Measurements from ENCODE around the gene LPCAT1.
A peak's percentile ranks its signal among the peaks of the same experiment; 100 is the strongest.
"Not testable (repeated sequence)": the region's sequence is repeated elsewhere in the genome, so short reads cannot be mapped to it uniquely, and the experiment has no call there.

The LPCAT1 gene

DNA sequence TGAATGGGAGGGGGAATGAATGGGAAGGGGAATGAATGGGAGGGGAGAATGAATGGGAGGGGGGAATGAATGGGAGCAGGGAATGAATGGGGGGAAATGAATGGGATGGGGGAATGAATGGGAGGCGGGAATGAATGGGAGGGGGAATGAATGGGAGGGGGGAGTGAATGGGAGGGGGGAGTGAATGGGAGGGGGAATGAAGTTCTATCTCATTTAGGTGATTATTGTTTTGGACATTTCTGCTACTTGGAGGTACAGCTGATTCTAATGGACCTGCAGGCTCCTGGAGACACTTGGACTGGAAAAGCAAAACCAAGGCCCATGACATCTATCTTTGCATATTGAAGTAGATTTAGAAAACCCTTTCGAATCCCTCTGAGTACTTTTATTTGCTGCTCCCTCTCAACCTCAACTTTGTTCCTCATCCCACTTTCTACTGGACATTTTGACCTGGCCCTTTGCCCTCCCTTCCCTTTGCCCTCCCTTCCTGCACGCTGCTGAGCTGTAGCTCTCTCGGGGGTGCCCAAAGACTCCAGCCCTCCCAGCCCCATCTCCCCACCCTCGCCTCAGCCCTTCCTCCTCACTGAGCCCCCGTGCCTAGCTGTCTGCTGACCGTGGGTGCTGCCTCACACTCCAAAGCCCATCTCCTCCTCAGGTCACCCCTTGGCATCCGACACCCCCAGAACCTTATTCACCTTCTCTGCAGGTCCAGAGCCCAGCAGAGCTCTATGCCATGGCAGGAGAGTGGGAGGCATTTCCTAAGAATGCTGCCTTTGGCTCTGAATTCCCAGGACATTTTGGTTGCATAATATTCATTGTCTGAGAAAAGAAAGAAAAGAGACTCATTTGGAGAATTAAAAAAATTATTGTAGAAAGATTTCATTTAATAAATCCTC is 19.9 kb upstream of the LPCAT1 start:
- FAIRE-seq, result no peak

DNA sequence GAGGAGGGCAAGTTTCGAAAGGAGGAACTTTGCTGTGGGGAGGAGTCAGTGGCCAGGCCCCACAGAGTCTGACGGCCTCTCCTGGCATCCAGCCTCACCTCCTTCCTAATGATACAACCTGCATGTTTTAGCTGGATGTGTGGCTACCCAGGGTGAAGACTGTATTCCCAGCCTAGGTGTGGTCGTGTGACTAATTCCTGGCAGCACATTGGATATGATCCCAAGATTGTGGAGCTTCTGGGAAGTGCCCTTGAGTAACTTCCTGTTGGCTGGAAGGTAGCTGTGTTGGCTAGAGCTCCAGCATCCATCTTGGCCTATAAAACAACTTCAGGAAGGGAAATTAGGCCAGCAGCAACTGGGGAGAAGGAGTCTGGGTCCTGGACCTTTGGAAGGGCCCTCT is 19.0 kb upstream of the LPCAT1 start:
- peak; percentile 56 for DNase-seq (ENCODE audit: insufficient read length, low spot score)

More for the DNA sequence above, 19.9 kb upstream of the LPCAT1 start:
- DNase-seq (ENCODE audit: insufficient read length, low spot score), result no peak

DNA sequence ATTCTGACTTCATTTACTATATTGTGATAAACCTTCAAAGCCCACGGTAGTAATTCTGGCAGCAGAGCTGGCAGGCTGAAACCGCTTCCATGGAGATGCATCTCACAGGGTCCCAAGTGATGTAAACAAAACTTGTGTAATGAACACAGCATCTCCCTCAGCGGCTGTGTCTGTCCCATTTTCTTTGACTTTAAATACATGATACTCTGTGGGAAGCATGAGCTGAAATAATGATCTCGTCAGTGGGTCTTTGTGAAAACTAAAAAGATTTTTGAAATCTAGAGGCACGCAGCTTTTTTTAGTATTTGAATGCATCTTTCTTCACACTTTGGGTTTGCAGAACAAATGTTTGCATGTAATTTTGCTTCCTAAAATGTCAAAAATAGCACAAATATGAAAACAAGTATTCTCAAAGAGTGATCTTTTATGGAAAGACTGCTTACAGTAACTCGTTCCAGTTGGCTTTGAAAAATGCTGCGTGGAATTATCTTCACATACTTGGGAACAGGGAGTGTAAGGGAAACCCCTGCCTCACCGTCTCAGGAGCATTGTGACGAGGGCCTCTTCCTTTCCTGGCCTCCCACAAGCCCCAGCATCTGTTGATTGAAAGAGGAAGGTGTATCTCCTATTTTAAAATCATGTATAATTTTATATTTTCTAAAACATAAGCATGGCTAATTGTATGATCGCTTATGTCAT is 18.1 kb upstream of the LPCAT1 start:
- FAIRE-seq (no peak), DNase-seq (ENCODE audit: insufficient read length, low spot score) (no peak)

More for the DNA sequence above, 19.0 kb upstream of the LPCAT1 start:
- FAIRE-seq, result no peak

DNA sequence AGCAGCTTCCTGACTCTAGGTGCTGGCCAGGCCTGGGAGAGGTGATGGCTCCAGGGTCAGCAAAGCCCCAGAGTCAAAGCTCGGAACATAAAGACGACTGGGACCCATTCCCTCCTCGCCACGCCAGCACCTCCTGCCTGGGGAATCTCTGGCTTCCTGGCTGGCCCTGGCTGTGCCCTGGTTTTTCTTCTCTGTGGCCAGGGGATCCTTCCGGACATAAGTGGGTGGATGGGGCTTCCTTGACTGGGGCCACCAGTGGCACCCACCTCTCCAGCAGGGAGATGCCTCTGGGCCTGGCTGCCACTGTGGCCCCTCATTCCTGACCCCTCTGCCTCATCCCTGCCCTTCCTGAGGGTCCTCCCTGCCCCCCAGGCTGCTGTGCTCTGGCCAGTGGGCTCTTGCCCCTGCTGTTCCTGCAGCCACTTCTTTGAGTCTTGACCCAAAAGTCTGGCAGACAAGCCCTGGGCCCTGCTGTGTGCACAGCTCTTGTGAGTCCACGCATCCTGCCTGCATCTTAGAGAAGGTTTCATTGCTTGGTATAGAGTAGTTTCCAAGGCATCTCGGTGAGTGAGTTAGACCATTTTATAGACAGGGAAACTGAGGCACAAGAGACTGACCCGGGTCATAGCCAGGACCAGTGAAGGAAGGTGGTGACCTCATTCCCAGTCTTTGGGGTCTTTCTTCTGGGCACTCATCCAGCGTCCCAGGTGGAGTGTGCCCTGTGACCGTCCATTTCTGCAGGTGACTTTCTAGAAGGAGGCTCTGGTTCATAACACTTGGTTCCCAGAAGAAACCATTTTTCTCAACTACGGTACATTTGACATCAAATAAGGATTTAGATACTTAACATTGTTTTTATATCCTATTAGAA is 17.3 kb upstream of the LPCAT1 start:
- FAIRE-seq (no peak), DNase-seq (ENCODE audit: insufficient read length, low spot score) (no peak)

DNA sequence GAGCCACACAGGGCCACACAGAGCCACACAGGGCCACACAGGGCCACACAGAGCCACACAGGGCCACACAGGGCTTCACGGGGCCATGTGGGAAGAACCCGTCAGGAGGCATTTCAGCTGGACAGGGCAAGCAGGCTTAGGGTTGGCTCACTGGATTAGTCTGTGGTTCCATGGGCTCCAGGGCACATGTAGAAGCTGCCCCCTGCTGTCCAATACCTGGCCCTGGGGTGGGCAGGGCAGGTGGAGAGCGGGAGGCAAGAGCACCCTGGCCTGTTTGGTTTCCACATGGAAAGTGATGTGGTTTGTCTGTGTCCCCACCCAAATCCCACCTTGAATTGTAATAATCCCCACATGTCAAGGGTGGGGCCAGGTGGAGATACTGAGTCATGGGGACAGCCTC is 16.4 kb upstream of the LPCAT1 start:
- DNase-seq (ENCODE audit: insufficient read length, low spot score), result no peak
- no peak for FAIRE-seq

DNA sequence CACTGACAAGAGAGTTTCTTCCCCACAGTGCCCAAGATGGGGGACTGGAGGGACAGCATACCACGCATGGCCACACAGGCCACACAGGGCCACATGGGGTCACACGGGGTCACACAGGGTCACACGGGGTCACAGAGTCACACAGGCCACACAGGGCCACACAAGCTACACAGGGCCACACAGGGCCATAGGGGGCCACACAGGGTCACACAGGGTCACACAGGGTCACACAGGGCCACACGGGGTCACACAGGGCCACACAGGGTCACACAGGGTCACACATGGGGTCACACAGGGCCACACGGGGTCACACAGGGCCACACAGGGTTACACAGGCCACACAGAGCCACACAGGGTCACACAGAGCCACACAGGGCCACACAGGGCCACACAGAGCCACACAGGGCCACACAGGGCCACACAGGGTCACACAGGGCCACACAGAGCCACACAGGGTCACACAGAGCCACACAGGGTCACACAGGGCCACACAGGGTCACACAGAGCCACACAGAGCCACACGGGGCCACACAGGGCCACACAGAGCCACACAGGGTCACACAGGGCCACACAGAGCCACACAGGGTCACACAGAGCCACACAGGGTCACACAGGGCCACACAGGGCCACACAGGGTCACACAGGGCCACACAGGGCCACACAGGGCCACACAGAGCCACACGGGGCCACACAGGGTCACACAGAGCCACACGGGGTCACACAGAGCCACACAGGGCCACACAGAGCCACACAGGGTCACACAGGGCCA is 15.8 kb upstream of the LPCAT1 start:
- peak; percentile 99 for FAIRE-seq
- DNase-seq (ENCODE audit: insufficient read length, low spot score), result not testable (repeated sequence)

DNA sequence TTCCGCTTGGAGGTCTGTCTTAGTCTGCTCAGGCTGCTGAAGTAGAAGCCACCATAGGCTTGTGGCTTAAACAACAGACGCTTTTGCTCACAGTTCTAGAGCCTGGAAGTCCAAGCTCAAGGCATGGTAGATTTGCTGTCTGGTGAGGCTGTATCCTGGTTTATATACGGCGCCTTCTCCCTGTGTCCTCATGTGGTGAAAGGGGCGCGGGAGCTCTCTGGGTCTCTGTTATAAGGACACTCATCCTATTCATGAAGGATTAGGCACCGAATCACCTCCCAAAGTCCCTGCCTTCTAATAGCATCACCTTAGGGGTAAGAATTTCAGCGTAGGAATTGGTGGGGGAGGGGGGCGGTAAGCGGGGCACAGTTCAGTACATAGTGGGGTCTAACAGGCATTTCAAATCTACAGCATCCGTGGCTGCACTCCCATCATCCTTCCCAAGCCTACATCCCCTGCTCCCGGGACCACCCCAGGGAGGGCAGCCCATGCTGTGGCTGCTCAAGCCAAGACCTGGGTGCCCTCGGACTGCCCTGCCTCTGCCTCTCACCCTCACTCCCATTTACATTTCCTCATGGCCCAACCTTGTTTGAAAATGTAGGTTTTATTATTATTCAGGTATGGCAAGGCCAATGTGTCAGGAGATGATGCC is 15.1 kb upstream of the LPCAT1 start:
- FAIRE-seq (no peak), DNase-seq (ENCODE audit: insufficient read length, low spot score) (no peak)

DNA sequence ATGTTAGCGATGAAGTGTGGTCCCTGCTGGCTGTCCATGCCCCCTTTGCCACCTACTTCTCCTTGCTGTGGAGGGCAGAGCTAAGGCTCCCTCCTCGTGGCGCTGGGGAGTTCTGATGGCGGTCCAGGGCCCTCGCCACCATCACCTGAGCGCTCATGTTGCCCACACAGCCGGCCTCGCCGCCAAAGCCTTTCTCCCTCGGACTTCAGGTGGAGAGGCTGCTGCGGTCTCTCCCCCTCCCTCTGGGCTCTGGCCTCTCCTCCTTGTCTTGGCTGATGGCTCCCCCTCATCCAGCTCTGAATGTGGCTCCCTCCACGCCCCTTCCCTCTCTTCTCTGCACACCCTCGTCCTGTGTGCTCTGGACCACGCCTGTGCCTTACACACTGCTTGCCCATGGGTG is 14.5 kb upstream of the LPCAT1 start:
- FAIRE-seq, result no peak

DNA sequence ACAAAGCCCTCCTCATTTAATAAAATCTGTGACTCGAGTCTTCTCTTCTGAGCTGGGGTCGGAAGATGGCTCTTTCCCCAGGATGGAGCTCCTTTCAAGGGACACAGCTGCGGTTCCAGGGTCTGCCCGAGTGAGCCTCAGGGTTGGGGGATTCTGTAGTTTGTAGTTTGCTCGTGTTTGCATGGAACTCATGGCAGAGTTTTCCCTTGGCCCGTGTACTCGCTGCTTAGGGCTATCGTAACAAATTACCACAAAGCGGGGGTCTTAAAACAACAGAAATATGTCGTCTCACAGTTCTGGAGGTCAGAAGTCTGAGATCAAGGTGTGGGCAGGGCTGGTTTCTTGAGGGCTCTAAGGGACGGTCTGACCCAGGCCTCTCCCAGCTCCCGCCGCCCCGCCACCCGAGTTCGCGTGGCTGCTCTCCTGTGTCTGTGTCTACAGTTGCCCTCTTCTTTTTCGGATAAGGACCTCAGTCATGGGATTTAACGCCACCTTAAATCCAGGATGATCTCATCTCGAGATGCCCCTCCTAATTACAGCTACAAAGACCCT is 13.9 kb upstream of the LPCAT1 start:
- DNase-seq (ENCODE audit: insufficient read length, low spot score), result no peak
- FAIRE-seq, result no peak

More for the DNA sequence above, 14.5 kb upstream of the LPCAT1 start:
- DNase-seq (ENCODE audit: insufficient read length, low spot score), result no peak

DNA sequence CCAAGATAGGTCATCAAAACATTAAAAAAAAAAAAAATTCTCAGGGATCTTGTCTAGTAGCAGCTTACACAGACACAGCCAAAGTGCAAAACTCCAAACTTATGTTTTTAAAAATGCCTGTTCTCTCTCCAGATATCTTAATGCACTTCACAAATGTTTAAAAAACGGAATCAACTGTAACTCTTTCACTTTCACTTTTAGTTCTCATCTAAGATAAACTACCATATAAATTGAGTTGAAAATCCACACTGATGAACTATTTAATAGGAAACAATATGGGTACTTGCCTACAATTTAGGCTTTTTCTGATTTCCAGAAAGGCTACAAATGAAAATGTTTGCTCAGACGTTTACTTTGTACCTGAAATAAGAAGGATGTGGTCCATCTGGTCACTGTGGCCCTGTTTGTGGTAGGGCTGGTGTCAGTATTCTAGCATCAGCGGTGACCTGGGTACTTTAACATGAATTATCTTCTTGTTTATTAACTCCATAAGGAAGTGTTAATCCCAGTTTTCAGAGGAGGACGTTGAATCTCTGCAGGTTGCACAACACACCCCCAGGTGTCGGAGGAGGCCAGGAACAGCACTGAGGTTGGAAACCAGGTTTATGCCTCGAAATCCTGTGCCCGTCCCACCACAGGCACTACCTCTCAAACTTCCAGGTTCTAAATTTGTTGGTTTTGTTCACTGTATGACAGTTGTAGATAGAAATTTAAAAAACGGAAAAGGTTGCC is 13.3 kb upstream of the LPCAT1 start:
- no peak for DNase-seq (ENCODE audit: insufficient read length, low spot score)
- FAIRE-seq, result no peak

DNA sequence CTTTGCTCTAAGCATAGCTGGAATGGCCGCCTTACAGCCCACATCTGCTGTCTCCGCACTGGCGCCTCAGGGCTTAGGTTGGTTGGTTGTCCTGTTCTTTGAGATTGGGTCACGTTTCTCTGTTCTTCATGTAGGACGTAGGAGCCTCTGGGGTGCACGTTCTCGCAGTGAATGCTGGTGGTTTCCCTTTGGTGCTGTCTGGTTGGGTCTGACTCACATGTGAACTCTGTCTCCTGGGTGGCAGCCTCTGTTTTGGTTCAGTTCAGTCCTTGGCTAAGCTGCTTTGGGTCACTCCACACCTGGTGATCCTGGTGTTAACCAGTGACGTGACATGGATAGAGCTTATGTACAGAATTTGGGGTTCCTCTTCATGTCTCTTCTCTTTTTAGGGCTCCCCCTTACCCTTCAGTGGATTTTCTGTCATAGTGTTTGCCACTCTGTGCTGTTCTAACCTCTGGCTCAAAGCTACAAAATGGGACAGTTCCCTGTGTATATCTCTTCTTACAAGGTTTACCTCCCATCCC is 12.6 kb upstream of the LPCAT1 start:
- DNase-seq (ENCODE audit: insufficient read length, low spot score), result no peak

DNA sequence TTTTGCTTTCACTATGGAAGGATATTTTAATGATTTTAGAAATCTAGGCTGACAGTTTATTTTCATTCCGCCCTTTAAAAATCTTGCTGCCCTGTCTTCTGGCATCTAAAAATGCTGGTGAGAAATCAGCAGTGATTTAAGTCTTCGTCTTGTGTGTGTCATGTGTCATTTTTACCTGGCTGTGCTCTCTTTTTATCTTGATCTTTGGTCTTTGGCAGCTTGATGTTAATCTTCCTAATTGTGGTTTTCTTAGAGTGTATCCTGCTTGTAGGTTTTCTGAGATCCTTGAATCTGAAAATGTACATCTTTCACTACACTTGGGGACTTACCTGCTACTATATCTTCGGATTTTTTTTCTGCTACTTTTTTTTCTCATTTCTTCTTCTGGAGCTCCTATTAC is 11.9 kb upstream of the LPCAT1 start:
- FAIRE-seq (no peak), DNase-seq (ENCODE audit: insufficient read length, low spot score) (no peak)

More for the DNA sequence above, 12.6 kb upstream of the LPCAT1 start:
- no peak for FAIRE-seq

DNA sequence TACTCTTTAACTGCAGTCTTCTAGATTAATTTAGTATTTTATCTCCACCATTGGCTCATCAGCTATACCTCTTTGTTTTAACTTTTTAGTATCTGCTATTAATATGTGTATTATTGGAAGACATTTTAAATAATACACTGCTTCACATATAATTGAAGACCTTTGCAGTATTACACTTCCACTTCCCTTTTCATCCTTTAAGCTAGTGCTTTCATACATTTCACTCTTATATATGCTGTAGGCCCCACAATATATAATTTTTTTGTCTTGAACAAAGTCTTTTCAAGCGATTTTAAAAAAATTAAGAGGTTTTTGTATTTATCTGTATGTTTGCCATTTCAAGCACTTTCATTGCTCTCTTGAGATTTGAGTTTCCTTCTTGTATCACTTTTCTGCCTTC is 8.6 kb upstream of the LPCAT1 start:
- FAIRE-seq, result no peak
- DNase-seq (ENCODE audit: insufficient read length, low spot score), result no peak

DNA sequence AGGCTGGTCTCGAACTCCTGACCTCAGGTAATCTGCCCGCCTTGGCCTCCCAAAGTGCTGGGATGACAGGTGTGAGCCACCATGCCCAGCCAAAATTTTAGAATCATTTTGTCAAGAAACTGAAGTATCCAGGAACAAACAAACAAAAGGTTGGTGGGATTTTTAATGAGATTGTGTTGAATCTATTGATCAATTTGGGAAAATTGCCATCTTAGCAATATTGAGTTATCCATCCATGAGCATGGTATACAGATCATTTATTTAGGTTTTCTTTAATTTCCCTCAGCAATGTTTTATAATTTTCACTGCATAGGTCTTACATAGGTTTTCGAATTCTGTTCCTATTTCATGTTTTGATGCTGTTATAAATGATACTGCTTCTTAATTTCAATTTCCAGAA is 5.7 kb upstream of the LPCAT1 start:
- FAIRE-seq (no peak), DNase-seq (ENCODE audit: insufficient read length, low spot score) (no peak)

DNA sequence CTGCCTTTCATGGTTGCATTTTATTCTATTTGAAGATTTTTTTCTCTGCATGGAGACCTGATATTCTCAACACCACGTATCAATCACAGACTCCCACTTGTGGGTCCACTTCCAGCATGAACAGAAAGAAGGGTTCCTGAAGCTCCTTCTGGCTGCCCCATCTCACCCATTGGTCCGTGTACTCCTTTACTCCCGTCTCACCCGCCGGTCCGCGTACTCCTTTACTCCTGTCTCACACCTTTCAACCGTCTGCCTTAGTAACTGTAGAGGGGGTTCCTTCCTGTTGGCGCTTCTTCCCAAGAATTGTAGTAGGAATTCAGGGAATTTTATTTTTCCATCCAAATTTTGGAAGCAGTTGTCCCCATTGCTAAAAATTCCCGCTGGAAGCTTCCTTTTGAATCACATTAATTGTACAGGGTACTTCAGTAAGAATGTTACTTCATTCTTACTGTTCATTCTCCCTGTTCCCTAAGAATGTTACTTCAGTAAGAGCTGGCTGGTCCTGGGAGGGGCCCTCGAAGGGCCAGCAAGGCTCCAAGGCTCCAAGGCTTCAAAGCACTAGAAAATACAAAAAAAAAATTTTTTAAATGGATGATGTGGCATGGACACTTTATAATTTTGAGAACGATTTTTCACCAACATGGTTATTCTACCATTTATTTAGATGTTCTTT is 3.9 kb upstream of the LPCAT1 start:
- DNase-seq (ENCODE audit: insufficient read length, low spot score) (no peak), FAIRE-seq (no peak)

DNA sequence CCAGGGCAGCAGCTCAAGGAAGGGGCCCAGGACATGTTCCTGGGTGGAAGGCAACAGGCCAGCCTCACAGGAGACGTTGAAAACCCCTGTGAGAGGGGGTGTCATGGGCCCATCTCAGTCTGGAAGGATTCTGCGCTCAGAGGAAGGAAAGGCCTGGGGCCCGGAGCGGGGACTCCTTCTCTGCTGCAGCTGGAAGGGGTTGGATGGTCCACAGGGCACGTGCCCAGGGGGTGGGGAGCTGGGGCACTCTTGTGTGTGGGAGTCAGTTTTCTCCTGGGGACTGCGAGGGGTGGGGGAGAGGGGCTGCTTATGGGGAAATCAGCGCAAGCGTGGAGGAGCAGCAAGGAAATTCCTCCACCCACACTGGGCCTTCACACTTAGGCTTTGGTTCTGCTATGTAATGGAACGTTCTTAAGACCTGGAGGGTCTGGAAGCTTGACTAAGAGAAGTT is 2.9 kb upstream of the LPCAT1 start:
- FAIRE-seq (no peak), DNase-seq (ENCODE audit: insufficient read length, low spot score) (no peak)

DNA sequence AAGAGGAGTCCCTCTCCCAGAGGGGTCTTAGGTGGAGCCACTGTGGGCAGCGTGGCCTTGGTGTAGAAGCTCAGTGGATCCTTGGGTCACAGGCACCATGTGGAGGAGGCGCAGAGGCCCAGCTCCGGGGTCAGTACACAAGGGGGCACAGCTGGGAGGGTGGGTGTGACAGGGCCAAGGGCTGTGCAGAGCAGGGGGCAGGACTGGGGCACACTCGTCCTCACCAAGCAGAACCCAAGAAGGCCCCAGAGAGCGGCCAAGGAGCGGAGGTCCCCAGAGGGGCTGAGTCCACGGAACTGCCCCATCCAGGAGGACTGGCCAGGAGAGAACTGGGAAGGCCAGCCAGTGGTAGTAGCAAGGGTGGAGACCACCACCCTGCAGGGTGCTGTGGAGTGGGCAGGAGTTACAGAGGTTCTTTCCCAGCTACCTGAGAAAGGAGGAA is 2.5 kb upstream of the LPCAT1 start:
- DNase-seq (ENCODE audit: insufficient read length, low spot score) (no peak), FAIRE-seq (no peak)

DNA sequence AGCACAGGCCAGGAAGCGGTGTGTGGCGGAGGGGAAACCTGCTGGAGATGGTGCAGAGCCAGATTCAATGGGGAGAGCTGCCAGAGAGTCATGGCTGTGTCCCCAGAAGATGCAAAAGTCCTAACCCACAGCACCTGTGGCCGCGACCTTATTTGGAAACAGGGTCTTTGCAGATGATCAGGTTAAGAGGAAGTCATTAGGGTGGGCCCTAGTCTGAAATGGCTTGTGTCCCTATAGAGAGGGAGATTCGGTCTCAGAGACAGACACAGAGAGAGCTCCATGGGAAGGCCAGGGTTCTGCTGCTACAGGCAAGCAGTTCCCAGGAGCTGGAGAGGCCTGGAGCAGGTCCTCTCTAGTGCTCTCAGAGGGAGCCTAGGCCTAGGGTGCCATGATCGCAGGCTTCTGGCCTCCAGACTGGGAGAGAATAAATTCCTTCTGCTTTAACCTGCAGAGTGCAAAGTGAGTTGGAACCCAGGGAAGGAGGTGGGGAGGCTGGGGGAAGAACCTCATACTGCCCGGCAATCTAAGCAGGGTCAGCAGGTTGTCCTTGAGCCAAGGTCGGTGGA is 1.9 kb upstream of the LPCAT1 start:
- FAIRE-seq, result no peak
- DNase-seq (ENCODE audit: insufficient read length, low spot score), result no peak

All from HTR-8/SVneo (cell line).